GM23338 (cell line): ENCODE results near the gene UROS. TPM values are rescaled to one million over a fixed set of nuclear protein-coding genes. Genes with fewer than 3 reads are reported as not detected.

Experiments
- ATAC-seq: fragments of 200-7000 bp; cut with Tn5 transposase; 3 replicates; pipeline ENCODE4 v1.9.1; 2020
- DNase-seq: peaks from one replicate; pipeline ENCODE4 v3.0.0-alpha.2; 2015; ENCODE audit warnings: low spot score
- H2AFZ ChIP-seq: fragments of 200-600 bp; sonication (generic); 2 replicates; pipeline ENCODE4 v1.8.0; 2016; ENCODE audit warnings: antibody characterized with exemption, mild to moderate bottlenecking, moderate library complexity
- H3F3A ChIP-seq: fragments of 200-600 bp; sonication (generic); replicated peaks from 2 replicates; pipeline ENCODE4 v1.8.0; 2017; ENCODE audit warnings: antibody characterized with exemption, mixed run types, low read depth
- H3K27ac ChIP-seq: fragments of 200-600 bp; sonication (generic); 2 replicates; pipeline ENCODE4 v1.6.1; 2016; ENCODE audit warnings: low read depth
- H3K27me3 ChIP-seq: fragments of 200-600 bp; sonication (generic); 2 replicates; pipeline ENCODE4 v1.8.0; 2016; ENCODE audit warnings: mild to moderate bottlenecking, mixed run types, moderate library complexity; ENCODE audit not compliant: insufficient read depth
- H3K36me3 ChIP-seq: fragments of 200-600 bp; sonication (generic); 2 replicates; pipeline ENCODE4 v1.8.0; 2016; ENCODE audit warnings: mild to moderate bottlenecking; ENCODE audit not compliant: insufficient read depth
- H3K4me1 ChIP-seq: fragments of 200-600 bp; sonication (generic); 2 replicates; pipeline ENCODE4 v1.8.0; 2016; ENCODE audit warnings: mild to moderate bottlenecking, moderate library complexity; ENCODE audit not compliant: insufficient read depth
- H3K4me2 ChIP-seq: fragments of 200-600 bp; sonication (generic); 2 replicates; pipeline ENCODE4 v1.7.1; 2017; ENCODE audit warnings: mixed run types
- H3K4me3 ChIP-seq: fragments of 200-600 bp; sonication (generic); 2 replicates; pipeline ENCODE4 v1.6.1; 2016; ENCODE audit warnings: mixed run types
- H3K79me2 ChIP-seq: fragments of 200-600 bp; sonication (generic); replicated peaks from 2 replicates; pipeline ENCODE4 v1.8.0; 2017; ENCODE audit warnings: mild to moderate bottlenecking; ENCODE audit not compliant: insufficient read depth
- H3K9me2 ChIP-seq: fragments of 200-600 bp; sonication (generic); 2 replicates; pipeline ENCODE4 v1.8.0; 2017; ENCODE audit not compliant: insufficient read depth
- H4K20me1 ChIP-seq: fragments of 200-600 bp; sonication (generic); replicated peaks from 2 replicates; pipeline ENCODE4 v1.8.0; 2017; ENCODE audit warnings: mild to moderate bottlenecking; ENCODE audit not compliant: insufficient read depth
- H3K27ac Mint-ChIP-seq: 2 replicates; pipeline ENCODE4 v1.8.0; 2020; ENCODE audit warnings: inconsistent platforms, mild to moderate bottlenecking, moderate library complexity, mixed read lengths
- H3K27me3 Mint-ChIP-seq: 3 replicates; pipeline ENCODE4 v1.8.0; 2022; ENCODE audit warnings: low read depth, mild to moderate bottlenecking, moderate library complexity, mixed read lengths, inconsistent platforms; ENCODE audit not compliant: insufficient read depth, poor library complexity
- H3K36me3 Mint-ChIP-seq: 3 replicates; pipeline ENCODE4 v1.8.0; 2021; ENCODE audit warnings: low read depth, mild to moderate bottlenecking, inconsistent platforms, moderate library complexity, mixed read lengths
- H3K4me1 Mint-ChIP-seq: 3 replicates; pipeline ENCODE4 v1.8.0; 2020; ENCODE audit warnings: mild to moderate bottlenecking, inconsistent platforms, mixed read lengths
- H3K4me3 Mint-ChIP-seq: 3 replicates; pipeline ENCODE4 v1.8.0; 2021; ENCODE audit warnings: moderate library complexity, mild to moderate bottlenecking, inconsistent platforms, mixed read lengths
- H3K9me3 Mint-ChIP-seq: 3 replicates; pipeline ENCODE4 v1.8.0; 2020; ENCODE audit warnings: moderate library complexity, mild to moderate bottlenecking, inconsistent platforms, mixed read lengths
- CREB1 ChIP-seq: fragments of 250-450 bp; sonication (Bioruptor Pico); IDR thresholded peaks from 2 replicates; pipeline ENCODE4 v1.5.0; 2020; ENCODE audit warnings: low read depth, mild to moderate bottlenecking, moderate library complexity
- ETS1 ChIP-seq: IDR thresholded peaks from 2 replicates; pipeline ENCODE4 v1.6.1; 2016; ENCODE audit warnings: antibody characterized with exemption
- EZH2 ChIP-seq: fragments of 200-600 bp; sonication (generic); IDR thresholded peaks from one replicate; pipeline ENCODE4 v1.8.0; 2017; ENCODE audit warnings: antibody characterized with exemption, mild to moderate bottlenecking, low read depth; ENCODE audit not compliant: unreplicated experiment
- JUNB ChIP-seq: IDR thresholded peaks from one replicate; pipeline ENCODE4 v1.6.1; 2016; ENCODE audit warnings: antibody characterized with exemption; ENCODE audit not compliant: unreplicated experiment
- NANOG ChIP-seq: IDR thresholded peaks from 2 replicates; pipeline ENCODE4 v1.6.1; 2016; ENCODE audit warnings: antibody characterized with exemption, borderline replicate concordance
- POLR2AphosphoS5 ChIP-seq: IDR thresholded peaks from 2 replicates; pipeline ENCODE4 v1.6.1; 2016; ENCODE audit warnings: antibody characterized with exemption, low read depth
- REST ChIP-seq: IDR thresholded peaks from one replicate; pipeline ENCODE4 v1.6.1; 2018; ENCODE audit warnings: antibody characterized with exemption; ENCODE audit not compliant: unreplicated experiment
- STAT1 ChIP-seq: IDR thresholded peaks from one replicate; pipeline ENCODE4 v1.6.1; 2016; ENCODE audit warnings: antibody characterized with exemption; ENCODE audit not compliant: unreplicated experiment
- ZNF114 ChIP-seq: fragments of 250-450 bp; sonication (Bioruptor Pico); IDR thresholded peaks from 2 replicates; pipeline ENCODE4 v1.5.0; 2020; ENCODE audit warnings: mild to moderate bottlenecking, moderate library complexity
- ZNF331 ChIP-seq: fragments of 250-450 bp; sonication (Bioruptor Pico); IDR thresholded peaks from 2 replicates; pipeline ENCODE4 v1.5.0; 2020; ENCODE audit warnings: low read depth, mild to moderate bottlenecking, moderate library complexity
- ZNF462 ChIP-seq: fragments of 250-450 bp; sonication (Bioruptor Pico); IDR thresholded peaks from 2 replicates; pipeline ENCODE4 v1.5.0; 2020; ENCODE audit warnings: mild to moderate bottlenecking, moderate library complexity
- polyA plus RNA-seq: library from polyadenylated mRNA; unstranded; fragments of >200 nt; fragmentation: Nextera tagmentation; extraction: Ambion mirVana; gene quantifications from 2 replicates; pipeline ENCODE4 v1.2.1, GENCODE V29; 2016
- total RNA-seq: library from RNA; depleted of rRNA; stranded (reverse); fragments of >200 nt; shearing (Covaris generic); gene quantifications from 2 replicates; pipeline ENCODE4 v1.2.3, GENCODE V29; 2014

UROS gene
- total and polyA plus RNA-seq, 2 experiments from 2014 or later, result 41.3 to 43.4 TPM

GRCh38 chr10:125756196-125756595, 66.9 kb downstream of the UROS start (continued):
- TF ChIP-seq CREB1 (CRISPR knock-in tag) (no peak), REST (no peak)

- H3K36me3 ChIP-seq, result peaks cover 54% of the 10 kb centered on the region
- Mint-ChIP-seq H3K9me3 (no peaks in the 10 kb centered on the region), H3K4me1 (no peaks in the 10 kb centered on the region), H3K27me3 (peaks cover 2% of the 10 kb centered on the region), H3K4me3 (no peak overlapping the region), H3K36me3 (peaks cover 74% of the 10 kb centered on the region), H3K27ac (no peak overlapping the region)
- ATAC-seq (no peak), DNase-seq (no peak)
- no peaks in the 10 kb centered on the region for H3F3A ChIP-seq
- H3K9me2 ChIP-seq, result no peaks in the 10 kb centered on the region
- H3K27me3 ChIP-seq, result no peaks in the 10 kb centered on the region
- no peak overlapping the region for H3K4me3 ChIP-seq
- H2AFZ ChIP-seq, result no peak overlapping the region
- no peak overlapping the region for H3K4me2 ChIP-seq
- no peaks in the 10 kb centered on the region for H3K4me1 ChIP-seq
- H3K27ac ChIP-seq, result no peak overlapping the region
- no peaks in the 10 kb centered on the region for H3K79me2 ChIP-seq
- peaks cover 14% of the 10 kb centered on the region; the same call in 1 of the 2 replicates for H4K20me1 ChIP-seq
- no peak for TF ChIP-seq CREB1 (CRISPR knock-in tag)
- TF ChIP-seq EZH2, result no peak
- TF ChIP-seq ZNF114, result no peak
- TF ChIP-seq REST, result no peak
- TF ChIP-seq POLR2AphosphoS5, result no peak
- no peak for TF ChIP-seq JUNB
- no peak for TF ChIP-seq ZNF331 (CRISPR knock-in tag)
- TF ChIP-seq STAT1, result no peak
- TF ChIP-seq ETS1, result no peak
- no peak for TF ChIP-seq NANOG
- TF ChIP-seq ZNF462 (CRISPR knock-in tag), result no peak
Measured at GRCh38 chr10:125747417-125747816, 75.6 kb downstream of the UROS start.
